HepG2 (cell line): ENCODE data around the gene HSPA6. TPM values are rescaled to one million over a fixed set of nuclear protein-coding genes. Genes with fewer than 3 reads are reported as not detected.

Experiments
- ATAC-seq: fragments of 200-7000 bp; cut with Tn5 transposase; 3 replicates; pipeline ENCODE4 v1.9.1; 2020; ENCODE audit warnings: mild to moderate bottlenecking, moderate library complexity
- BruUV-seq: library from RNA; stranded (reverse); fragments of 400-500 nt; replicated peaks from 2 replicates; lab custom pipeline; 2021; lab: Mats Ljungman, UMichigan
- CTCF ChIA-PET: fragments of 300-600 bp; formaldehyde crosslinking; extraction: SDS; loops from one replicate; lab custom pipeline; 2021; ENCODE audit warnings: low total read pairs, inconsistent platforms, low intra/inter-chr PET ratio; lab: Yijun Ruan, JAX
- POLR2A ChIA-PET: fragments of 350-600 bp; sonication (Branson Sonifier 250); formaldehyde crosslinking; loops from one replicate; lab custom pipeline; 2020; ENCODE audit warnings: antibody characterized with exemption, inconsistent platforms; lab: Yijun Ruan, JAX
- DNase-seq: peaks from one replicate; pipeline ENCODE4 v3.0.0-alpha.2; 2015; ENCODE audit warnings: low spot score
- FAIRE-seq: peaks from 3 replicates; lab custom pipeline; 2011; peaks lifted over from hg19 to GRCh38; lab: Jason Lieb, UNC
- H2AFZ ChIP-seq: one replicate; pipeline ENCODE4 v1.6.1; 2011; ENCODE audit warnings: low read length, inconsistent platforms
- H3K27ac ChIP-seq: fragments of 300-600 bp; 3 replicates; pipeline ENCODE4 v1.8.0; 2011; ENCODE audit warnings: mixed run types, mild to moderate bottlenecking, mixed read lengths, low read length, inconsistent platforms; ENCODE audit not compliant: insufficient read depth; ENCODE audit errors: extremely low read length
- H3K27me3 ChIP-seq, 2 experiments: fragments of 200-600 bp in 1 of 2; 2 replicates in 1 of 2; 3 replicates in 1 of 2; pipeline versions ENCODE4 v1.6.0 to v1.8.0; 2011; ENCODE audit warnings: low read length in 2 of 2, mild to moderate bottlenecking in 2 of 2, moderate library complexity in 2 of 2, inconsistent platforms in 1 of 2; ENCODE audit not compliant: insufficient read depth in 2 of 2, control insufficient read depth in 1 of 2
- H3K36me3 ChIP-seq, 2 experiments: fragments of 200-600 bp in 1 of 2; replicated peaks in 1 of 2; 2 replicates in 1 of 2; 3 replicates in 1 of 2; pipeline versions ENCODE4 v1.5.1 to v1.8.0; 2011; ENCODE audit warnings: low read length in 2 of 2, inconsistent platforms in 1 of 2; ENCODE audit not compliant: insufficient read depth in 2 of 2, control insufficient read depth in 1 of 2
- H3K4me1 ChIP-seq: 2 replicates; pipeline ENCODE4 v1.5.1; 2012; ENCODE audit warnings: low read length, inconsistent platforms; ENCODE audit not compliant: insufficient read depth
- H3K4me2 ChIP-seq: 2 replicates; pipeline ENCODE4 v1.6.0; 2011; ENCODE audit warnings: low read depth, low read length, inconsistent platforms
- H3K4me3 ChIP-seq, 3 experiments: fragments of 200-600 bp in 1 of 3; sonication (generic), shearing (Covaris generic) in 1 of 3; replicated peaks in 1 of 3; 2 replicates each; pipeline ENCODE4 v1.5.1; 2011 to 2016; ENCODE audit warnings: low read length in 3 of 3, inconsistent platforms in 2 of 3, low read depth in 2 of 3, mild to moderate bottlenecking in 2 of 3, control low read depth in 1 of 3, mixed read lengths in 1 of 3; ENCODE audit not compliant: insufficient read depth in 1 of 3
- H3K79me2 ChIP-seq: one replicate; pipeline ENCODE4 v1.6.1; 2011; ENCODE audit warnings: low read length, inconsistent platforms; ENCODE audit not compliant: insufficient read depth
- H3K9ac ChIP-seq: 2 replicates; pipeline ENCODE4 v1.6.0; 2011; ENCODE audit warnings: mild to moderate bottlenecking, low read depth, low read length, inconsistent platforms; ENCODE audit not compliant: insufficient read depth
- H3K9me3 ChIP-seq: 2 replicates; pipeline ENCODE4 v1.5.1; 2012; ENCODE audit warnings: mild to moderate bottlenecking, low read length
- H4K20me1 ChIP-seq: 2 replicates; pipeline ENCODE4 v1.6.0; 2011; ENCODE audit warnings: inconsistent platforms, mild to moderate bottlenecking, low read length, moderate library complexity; ENCODE audit not compliant: insufficient read depth
- AHDC1 ChIP-seq: sonication (generic); formaldehyde crosslinking; IDR thresholded peaks from 2 replicates; pipeline ENCODE4 v1.5.1; 2020; ENCODE audit warnings: mild to moderate bottlenecking, missing genetic modification reagents, borderline replicate concordance
- ASH2L ChIP-seq: fragments of 300-600, 200-600 bp; sonication (generic); IDR thresholded peaks from 2 replicates; pipeline ENCODE4 v1.7.0; 2017; ENCODE audit warnings: low read depth, mild to moderate bottlenecking, moderate library complexity, mixed read lengths, low read length; ENCODE audit not compliant: insufficient read length
- KDM3A ChIP-seq: IDR thresholded peaks from 2 replicates; pipeline ENCODE4 v1.6.1; 2018; ENCODE audit warnings: low read depth, missing compliant biosample characterization
- MAFK ChIP-seq, 2 experiments: IDR thresholded peaks in 1 of 2; conservative IDR thresholded peaks in 1 of 2; 2 replicates each; pipeline ENCODE4 v1.6.1; 2011; ENCODE audit warnings: improper control_type of control experiment in 2 of 2, low read length in 2 of 2
- MED1 ChIP-seq: sonication (generic); formaldehyde crosslinking; IDR thresholded peaks from 2 replicates; pipeline ENCODE4 v1.4.0; 2020; ENCODE audit warnings: missing genetic modification reagents
- POLR2A ChIP-seq, 2 experiments: IDR thresholded peaks; 2 replicates each; pipeline ENCODE4 v1.6.1; 2011; ENCODE audit warnings: low read depth in 2 of 2, low read length in 2 of 2, mild to moderate bottlenecking in 1 of 2, moderate library complexity in 1 of 2; ENCODE audit not compliant: insufficient read depth in 1 of 2
- PREB ChIP-seq: sonication (generic); formaldehyde crosslinking; IDR thresholded peaks from 2 replicates; pipeline ENCODE4 v1.4.0; 2020; ENCODE audit warnings: missing genetic modification reagents
- STAG1 ChIP-seq: sonication (generic); formaldehyde crosslinking; IDR thresholded peaks from 2 replicates; pipeline ENCODE4 v1.4.0; 2020; ENCODE audit warnings: missing genetic modification reagents
- ZNF10 ChIP-seq: sonication (generic); formaldehyde crosslinking; IDR thresholded peaks from 2 replicates; pipeline ENCODE4 v1.4.0; 2020; ENCODE audit warnings: mild to moderate bottlenecking, low read depth, missing genetic modification reagents, borderline replicate concordance
- ZNF3 ChIP-seq: IDR thresholded peaks from 2 replicates; pipeline ENCODE4 v1.7.0; 2017; ENCODE audit warnings: inconsistent platforms
- WGBS: methylation state at CpG from one replicate; pipeline ENCODE4 v1.1.6; 2017; ENCODE audit warnings: low lambda C conversion rate; 5-methylcytosine and 5-hydroxymethylcytosine counted together
- in situ Hi-C: cut with HindIII; loops from 2 replicates; pipeline ENCODE4 v1.10.0; 2017; ENCODE audit warnings: low pct_unique_long_range_greater_than_20kb; ENCODE audit not compliant: extremely low pct_ligation_motif_present
- intact Hi-C: fragments of 100-400 bp; cut with micrococcal nuclease; formaldehyde crosslinking; loops from one replicate; pipeline ENCODE4 v1.10.0; 2022; ENCODE audit not compliant: unreplicated experiment
- polyA plus RNA-seq, 8 experiments: library from polyadenylated mRNA; depleted of rRNA in 3 of 8; stranded (reverse) in 7 of 8; unstranded in 1 of 8; fragments of >200 nt; fragmentation: Illumina TruSeq in 4 of 8; extraction: Trizol in 4 of 8; gene quantifications; 2 replicates each; pipeline versions ENCODE4 v1.2.1 to v1.2.3, GENCODE V29; 2011 to 2016; ENCODE audit warnings: low read depth in 4 of 8, missing spikeins in 1 of 8, mixed read lengths in 1 of 8; ENCODE audit not compliant: insufficient read depth in 1 of 8
- total RNA-seq, 5 experiments: library from RNA; depleted of rRNA; stranded (reverse); fragments of >200 nt; fragmentation: Illumina TruSeq; extraction: Trizol; gene quantifications; 2 replicates each; pipeline ENCODE4 v1.2.3, GENCODE V29; 2016; ENCODE audit warnings: low read depth in 1 of 5

Gene HSPA6
- total and polyA plus RNA-seq, 2 of the 13 experiments (the other 11 are each of a cell fraction or from before 2014, with no cell fraction given): 0.07 TPM; not detected in 1

GRCh38 chr1:161502641-161503393, 21.5 kb upstream of the HSPA6 start:
- Histone ChIP-seq H3K27me3 (no peaks in the 10 kb centered on the region), H3K4me3 (no peak overlapping the region), H3K36me3 (no peaks in the 10 kb centered on the region), H3K27ac (no peak overlapping the region), H3K4me2 (no peak overlapping the region), H3K79me2 (no peaks in the 10 kb centered on the region), H2AFZ (no peak overlapping the region), H3K9me3 (no peaks in the 10 kb centered on the region), H3K4me1 (peaks cover 25% of the 10 kb centered on the region), H4K20me1 (no peaks in the 10 kb centered on the region), H3K9ac (no peak overlapping the region)
- ATAC-seq: no peak
- TF ChIP-seq PREB (CRISPR knock-in tag) (no peak), MAFK (conservative IDR thresholded peaks at IDR 0.05 in 1 of 2, IDR thresholded peaks at IDR 0.05 in 1 of 2; ENCODE audit: low read length in 2 of 2) (peak; percentile 5 to 50; a peak in 2 of 4 replicates)
- intact Hi-C loops (no loop called here), in situ Hi-C loops (no loop called here)
- POLR2A ChIA-PET: no interaction called here
- DNase-seq: no peak
- no peak for FAIRE-seq
- WGBS: 0% methylated on average over 1 of the region's 1 CpG
- CTCF ChIA-PET: no interaction called here
- BruUV-seq: no TSS peak

- Histone ChIP-seq H3K4me1 (peaks cover 25% of the 10 kb centered on the region), H4K20me1 (no peaks in the 10 kb centered on the region), H3K9ac (no peak overlapping the region), H3K9me3 (no peaks in the 10 kb centered on the region), H3K27me3 (no peaks in the 10 kb centered on the region), H3K27ac (no peak overlapping the region), H2AFZ (no peak overlapping the region), H3K79me2 (no peaks in the 10 kb centered on the region), H3K4me3 (no peak overlapping the region), H3K36me3 (no peaks in the 10 kb centered on the region), H3K4me2 (no peak overlapping the region)
- FAIRE-seq (no peak), ATAC-seq (no peak), DNase-seq (no peak)
- intact Hi-C loops: no loop called here
- in situ Hi-C loops: no loop called here
- BruUV-seq: no TSS peak
- ChIA-PET CTCF (no interaction called here), POLR2A (no interaction called here)
- TF ChIP-seq MED1 (CRISPR knock-in tag): no peak
- TF ChIP-seq ZNF10 (CRISPR knock-in tag): no peak
- no peak for TF ChIP-seq ZNF3
- no peak for TF ChIP-seq ASH2L
- TF ChIP-seq STAG1: no peak
- no peak for TF ChIP-seq AHDC1 (CRISPR knock-in tag)
- no peak for TF ChIP-seq KDM3A (CRISPR knock-in tag)
- no peak for TF ChIP-seq POLR2A (IDR thresholded peaks at IDR 0.05; ENCODE audit: insufficient read depth in 1 of 2, low read depth in 2 of 2, low read length in 2 of 2)
Observed at GRCh38 chr1:161503394-161503748, 21.0 kb upstream of the HSPA6 start.
